ENCODE measurements around the gene CD48. TPM values are rescaled to one million over a fixed set of nuclear protein-coding genes. Genes with fewer than 3 reads are reported as not detected.

Gene CD48
- total RNA-seq, 1 donor from 2014 or later, result not detected

- no peak for TF ChIP-seq CTCF (conservative IDR thresholded peaks at IDR 0.05; ENCODE audit: low read depth, low read length)
- no peak for DNase-seq (ENCODE audit: low read depth)
- no peak overlapping the region for H3K4me3 ChIP-seq (ENCODE audit: low read depth, low read length)
Measured at GRCh38 chr1:160641323-160642280, 70.0 kb downstream of the CD48 start.

DNA sequence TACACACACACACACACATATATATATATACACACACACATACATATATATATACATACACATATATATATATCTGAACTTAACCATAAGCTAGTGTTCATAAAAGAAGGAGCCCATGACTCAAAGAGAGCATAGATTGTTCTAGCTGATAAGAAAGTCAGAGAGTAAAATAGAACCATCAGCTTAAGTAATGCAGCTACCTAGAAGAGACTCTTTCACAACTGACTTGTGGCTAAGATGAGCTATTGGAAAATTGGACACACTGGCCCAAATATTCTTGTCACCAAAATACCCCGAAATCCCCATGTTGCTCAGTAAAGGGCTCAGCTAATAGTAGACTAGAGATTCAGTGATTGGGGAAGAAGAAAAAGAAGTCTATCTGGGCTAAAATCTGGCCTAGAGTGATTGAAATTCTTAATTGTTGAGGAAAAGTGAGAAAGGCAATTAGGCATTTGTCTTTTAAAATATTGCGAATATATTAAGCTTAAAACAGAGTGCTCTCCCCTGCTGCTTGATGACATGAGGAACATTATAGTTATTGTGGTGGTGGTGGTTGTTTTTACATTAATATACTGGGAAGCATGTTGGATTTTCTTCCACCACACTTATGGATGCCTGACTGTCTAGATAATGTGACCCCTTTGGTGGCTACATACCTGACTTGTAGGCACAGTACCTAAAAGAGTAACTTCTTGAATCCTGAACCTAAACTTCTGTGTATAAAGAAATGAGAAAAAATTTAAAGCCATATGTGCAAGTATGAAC, 71.1 kb downstream of the CD48 start:
- DNase-seq (ENCODE audit: low read depth), result no peak
- no peak overlapping the region for H3K4me3 ChIP-seq (ENCODE audit: low read depth, low read length)
- TF ChIP-seq CTCF (conservative IDR thresholded peaks at IDR 0.05; ENCODE audit: low read depth, low read length), result no peak

- H3K4me3 ChIP-seq (ENCODE audit: low read depth, low read length), result no peak overlapping the region
- no peak for TF ChIP-seq CTCF (conservative IDR thresholded peaks at IDR 0.05; ENCODE audit: low read depth, low read length)
- DNase-seq (ENCODE audit: low read depth), result no peak
Measured at GRCh38 chr1:160639652-160640051, 72.0 kb downstream of the CD48 start.

DNA sequence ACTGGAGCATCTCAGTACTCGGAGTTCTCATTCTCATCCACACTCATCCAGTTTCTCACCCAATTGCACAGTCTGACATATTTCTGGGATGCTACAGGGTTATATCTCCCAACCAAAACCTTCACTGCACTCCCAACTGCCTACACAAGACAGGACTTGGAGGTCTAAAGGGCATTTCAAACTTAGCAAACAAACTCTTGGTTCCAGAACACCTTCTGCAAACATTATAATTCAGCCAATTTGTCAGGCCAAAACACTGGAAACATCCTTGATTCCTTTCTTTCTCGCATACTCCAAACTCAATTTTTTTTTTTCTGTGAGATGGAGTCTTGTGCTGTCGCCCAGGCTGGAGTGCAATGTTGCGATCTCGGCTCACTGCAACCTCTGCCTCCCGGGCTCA, 72.7 kb downstream of the CD48 start:
- no peak for DNase-seq (ENCODE audit: low read depth)
- no peak for TF ChIP-seq CTCF (conservative IDR thresholded peaks at IDR 0.05; ENCODE audit: low read depth, low read length)
- H3K4me3 ChIP-seq (ENCODE audit: low read depth, low read length), result no peak overlapping the region

- no peak overlapping the region for H3K4me3 ChIP-seq (ENCODE audit: low read depth, low read length)
- no peak for TF ChIP-seq CTCF (conservative IDR thresholded peaks at IDR 0.05; ENCODE audit: low read depth, low read length)
- no peak for DNase-seq (ENCODE audit: low read depth)
Measured at GRCh38 chr1:160638540-160638857, 73.1 kb downstream of the CD48 start.

GRCh38 chr1:160637821-160638539, 73.6 kb downstream of the CD48 start:
- no peak overlapping the region for H3K4me3 ChIP-seq (ENCODE audit: low read depth, low read length)
- TF ChIP-seq CTCF (conservative IDR thresholded peaks at IDR 0.05; ENCODE audit: low read depth, low read length), result no peak
- no peak for DNase-seq (ENCODE audit: low read depth)

Measured in epithelial cell of proximal tubule (primary cell).